Vagina (tissue), 2 donors: ENCODE measurements around the gene KLHL22.

Experiments
- POLR2A ChIP-seq, 2 donors: fragments of 450-650 bp; IDR thresholded peaks; one replicate each; pipeline ENCODE4 v1.6.1; 2017; ENCODE audit warnings: antibody characterized with exemption in 2 of 2, mild to moderate bottlenecking in 2 of 2, moderate library complexity in 2 of 2
- POLR2AphosphoS5 ChIP-seq, 2 donors: sonication (generic); formaldehyde crosslinking; IDR thresholded peaks; one replicate each; pipeline ENCODE4 v1.9.0; 2017; ENCODE audit warnings: antibody characterized with exemption in 2 of 2, mild to moderate bottlenecking in 2 of 2, low read depth in 1 of 2; ENCODE audit not compliant: insufficient read depth in 1 of 2
- TF ChIP-seq, protein P1 (sequence below), 3 experiments: fragments of 450-650 bp in 2 of 3; fragments of 200-600 bp in 1 of 3; sonication (generic) in 1 of 3; IDR thresholded peaks; one replicate each; pipeline ENCODE4 v1.5.1; 2017 to 2019; ENCODE audit warnings: antibody characterized with exemption in 3 of 3, mild to moderate bottlenecking in 2 of 3, moderate library complexity in 2 of 3

DNA sequence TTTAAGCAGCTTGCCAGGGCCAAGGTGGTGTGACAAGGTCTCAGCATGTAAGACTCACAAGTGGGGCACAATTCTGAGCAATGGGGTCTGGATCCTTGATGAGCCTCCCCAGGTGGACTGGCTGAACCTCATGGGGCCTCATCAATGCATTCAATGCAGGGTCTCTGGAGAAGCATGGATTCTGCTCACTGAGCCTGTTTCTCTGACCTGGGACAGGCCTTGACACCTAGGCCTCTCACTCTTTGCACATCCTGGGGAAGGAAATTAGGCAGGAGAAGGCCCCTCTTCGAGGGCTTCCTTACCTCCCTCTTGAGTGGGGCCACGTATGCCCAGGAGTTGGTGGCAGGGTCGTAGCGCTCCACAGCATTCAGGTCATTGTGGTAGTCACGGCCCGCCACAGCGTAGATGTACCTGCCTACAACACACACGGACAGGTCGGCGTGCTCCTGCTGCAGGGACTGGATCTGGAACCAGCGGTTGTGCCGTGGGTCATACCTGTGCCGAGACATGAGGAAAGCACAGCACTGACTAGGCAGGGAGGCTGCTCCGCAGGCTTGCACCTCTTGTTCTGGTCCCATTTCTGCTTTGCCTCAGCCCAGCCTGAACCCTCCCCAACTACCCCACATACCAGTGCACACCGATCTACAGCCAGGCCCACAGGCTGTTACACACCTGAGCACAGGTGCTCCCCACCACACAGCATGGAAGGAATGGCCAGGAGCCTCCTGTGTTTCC lies 37.9 kb downstream of the KLHL22 start:
- TF ChIP-seq POLR2AphosphoS5 (IDR thresholded peaks at IDR 0.05; ENCODE audit: insufficient read depth in 1 of 2, low read depth in 1 of 2) (no peak), POLR2A (IDR thresholded peaks at IDR 0.05) (no peak)
- TF ChIP-seq, protein P1, sequence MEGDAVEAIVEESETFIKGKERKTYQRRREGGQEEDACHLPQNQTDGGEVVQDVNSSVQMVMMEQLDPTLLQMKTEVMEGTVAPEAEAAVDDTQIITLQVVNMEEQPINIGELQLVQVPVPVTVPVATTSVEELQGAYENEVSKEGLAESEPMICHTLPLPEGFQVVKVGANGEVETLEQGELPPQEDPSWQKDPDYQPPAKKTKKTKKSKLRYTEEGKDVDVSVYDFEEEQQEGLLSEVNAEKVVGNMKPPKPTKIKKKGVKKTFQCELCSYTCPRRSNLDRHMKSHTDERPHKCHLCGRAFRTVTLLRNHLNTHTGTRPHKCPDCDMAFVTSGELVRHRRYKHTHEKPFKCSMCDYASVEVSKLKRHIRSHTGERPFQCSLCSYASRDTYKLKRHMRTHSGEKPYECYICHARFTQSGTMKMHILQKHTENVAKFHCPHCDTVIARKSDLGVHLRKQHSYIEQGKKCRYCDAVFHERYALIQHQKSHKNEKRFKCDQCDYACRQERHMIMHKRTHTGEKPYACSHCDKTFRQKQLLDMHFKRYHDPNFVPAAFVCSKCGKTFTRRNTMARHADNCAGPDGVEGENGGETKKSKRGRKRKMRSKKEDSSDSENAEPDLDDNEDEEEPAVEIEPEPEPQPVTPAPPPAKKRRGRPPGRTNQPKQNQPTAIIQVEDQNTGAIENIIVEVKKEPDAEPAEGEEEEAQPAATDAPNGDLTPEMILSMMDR (IDR thresholded peaks at IDR 0.05) = no peak
